Smooth muscle cell (in vitro differentiated cells): ENCODE data around the gene IGLL5. TPM values are rescaled to one million over a fixed set of nuclear protein-coding genes. Genes with fewer than 3 reads are reported as not detected.

ENCODE experiments used
- DNase-seq: peaks from one replicate; lab custom pipeline; 2025; ENCODE audit not compliant: unreplicated experiment; lab: John Stamatoyannopoulos, UW
- H2AFZ ChIP-seq: fragments of 200-600 bp; sonication (generic); 2 replicates; pipeline ENCODE4 v1.6.0; 2016; ENCODE audit warnings: antibody characterized with exemption, low read depth, mild to moderate bottlenecking
- H3F3A ChIP-seq: fragments of 200-600 bp; sonication (generic); 2 replicates; pipeline ENCODE4 v1.6.0; 2017; ENCODE audit warnings: antibody characterized with exemption, low read depth
- H3K27ac ChIP-seq: fragments of 200-600 bp; sonication (generic); 2 replicates; pipeline ENCODE4 v1.5.1; 2016; ENCODE audit warnings: low read depth, mild to moderate bottlenecking
- H3K27me3 ChIP-seq: fragments of 200-600 bp; sonication (generic); 2 replicates; pipeline ENCODE4 v1.6.1; 2016; ENCODE audit warnings: low read depth, mild to moderate bottlenecking
- H3K36me3 ChIP-seq: fragments of 200-600 bp; sonication (generic); 2 replicates; pipeline ENCODE4 v1.5.1; 2016; ENCODE audit warnings: low read depth
- H3K4me1 ChIP-seq: fragments of 200-600 bp; sonication (generic); 2 replicates; pipeline ENCODE4 v1.5.1; 2016; ENCODE audit warnings: low read depth
- H3K4me2 ChIP-seq: fragments of 200-600 bp; sonication (generic); 2 replicates; pipeline ENCODE4 v1.6.0; 2016; ENCODE audit warnings: mild to moderate bottlenecking
- H3K4me3 ChIP-seq: fragments of 200-600 bp; sonication (generic); 2 replicates; pipeline ENCODE4 v1.5.1; 2016; ENCODE audit warnings: mild to moderate bottlenecking
- H3K79me2 ChIP-seq: fragments of 200-600 bp; sonication (generic); 2 replicates; pipeline ENCODE4 v1.6.0; 2016; ENCODE audit warnings: low read depth, mild to moderate bottlenecking
- H3K9ac ChIP-seq: fragments of 200-600 bp; sonication (generic); 2 replicates; pipeline ENCODE4 v1.6.0; 2016; ENCODE audit warnings: low read depth
- H3K9me3 ChIP-seq: fragments of 200-600 bp; sonication (generic); replicated peaks from 2 replicates; pipeline ENCODE4 v1.5.1; 2016; ENCODE audit warnings: low read depth
- H4K20me1 ChIP-seq: fragments of 200-600 bp; sonication (generic); 2 replicates; pipeline ENCODE4 v1.6.0; 2016; ENCODE audit warnings: low read depth
- WGBS: methylation state at CpG from one replicate; pipeline ENCODE4 v1.1.7; 2016; ENCODE audit warnings: low lambda C conversion rate; 5-methylcytosine and 5-hydroxymethylcytosine counted together
- polyA plus RNA-seq: library from polyadenylated mRNA; unstranded; fragments of >200 nt; fragmentation: Nextera tagmentation; extraction: Ambion mirVana; gene quantifications from 2 replicates; pipeline ENCODE4 v1.2.1, GENCODE V29; 2016
- total RNA-seq: library from RNA; depleted of rRNA; stranded (reverse); fragments of >200 nt; gene quantifications from 2 replicates; pipeline ENCODE4 v1.2.3, GENCODE V29; 2014
- TF ChIP-seq, protein P1 (sequence below): fragments of 200-600 bp; sonication (generic); IDR thresholded peaks from 2 replicates; pipeline ENCODE4 v1.5.1; 2017; ENCODE audit warnings: borderline replicate concordance, mild to moderate bottlenecking, antibody characterized with exemption; ENCODE audit not compliant: insufficient read depth, poor library complexity, severe bottlenecking

IGLL5 gene
- total and polyA plus RNA-seq, 2 experiments from 2014 or later: not detected

DNA sequence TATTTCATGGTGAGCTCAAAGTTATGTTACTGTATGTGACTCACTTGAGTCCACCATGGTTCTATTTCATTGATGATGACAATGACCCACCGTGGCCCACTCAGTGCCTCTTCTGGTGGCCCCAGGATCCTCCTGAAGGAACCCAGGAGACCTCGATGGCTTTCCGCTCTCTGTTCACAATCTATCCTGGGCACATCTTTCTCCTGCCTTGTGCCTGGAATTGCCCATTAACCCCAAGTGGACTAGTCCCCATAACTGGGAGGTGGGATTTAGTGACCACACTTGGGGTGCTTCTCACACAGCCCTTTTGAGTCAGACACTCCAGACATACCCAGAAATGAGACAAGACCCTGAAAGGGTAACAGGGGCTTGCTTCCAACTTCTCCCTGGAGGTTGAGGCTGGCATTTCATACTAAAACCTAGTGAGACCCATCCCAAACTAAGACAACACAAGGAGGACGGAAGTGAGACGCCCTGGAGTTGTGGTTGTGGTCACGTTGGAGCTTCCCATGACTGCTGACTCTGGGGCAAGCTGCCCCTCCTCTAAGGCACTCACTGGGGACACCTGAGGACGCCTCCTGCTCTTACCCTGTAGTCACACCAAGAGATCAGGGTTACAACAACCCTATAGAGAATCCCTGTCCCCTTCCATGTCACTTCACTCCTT is 22.1 kb downstream of the IGLL5 start:
- Histone ChIP-seq H3K4me3 (no peak overlapping the region), H3K4me1 (no peaks in the 10 kb centered on the region), H3K4me2 (no peak overlapping the region), H4K20me1 (no peaks in the 10 kb centered on the region), H3K27me3 (peaks cover 68% of the 10 kb centered on the region), H3K36me3 (no peaks in the 10 kb centered on the region), H3K9ac (no peak overlapping the region), H3F3A (no peaks in the 10 kb centered on the region), H3K27ac (no peak overlapping the region), H3K79me2 (no peaks in the 10 kb centered on the region), H2AFZ (no peak overlapping the region), H3K9me3 (no peaks in the 10 kb centered on the region)
- TF ChIP-seq, protein P1, sequence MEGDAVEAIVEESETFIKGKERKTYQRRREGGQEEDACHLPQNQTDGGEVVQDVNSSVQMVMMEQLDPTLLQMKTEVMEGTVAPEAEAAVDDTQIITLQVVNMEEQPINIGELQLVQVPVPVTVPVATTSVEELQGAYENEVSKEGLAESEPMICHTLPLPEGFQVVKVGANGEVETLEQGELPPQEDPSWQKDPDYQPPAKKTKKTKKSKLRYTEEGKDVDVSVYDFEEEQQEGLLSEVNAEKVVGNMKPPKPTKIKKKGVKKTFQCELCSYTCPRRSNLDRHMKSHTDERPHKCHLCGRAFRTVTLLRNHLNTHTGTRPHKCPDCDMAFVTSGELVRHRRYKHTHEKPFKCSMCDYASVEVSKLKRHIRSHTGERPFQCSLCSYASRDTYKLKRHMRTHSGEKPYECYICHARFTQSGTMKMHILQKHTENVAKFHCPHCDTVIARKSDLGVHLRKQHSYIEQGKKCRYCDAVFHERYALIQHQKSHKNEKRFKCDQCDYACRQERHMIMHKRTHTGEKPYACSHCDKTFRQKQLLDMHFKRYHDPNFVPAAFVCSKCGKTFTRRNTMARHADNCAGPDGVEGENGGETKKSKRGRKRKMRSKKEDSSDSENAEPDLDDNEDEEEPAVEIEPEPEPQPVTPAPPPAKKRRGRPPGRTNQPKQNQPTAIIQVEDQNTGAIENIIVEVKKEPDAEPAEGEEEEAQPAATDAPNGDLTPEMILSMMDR: no peak
- no peak for DNase-seq
- WGBS: 72% methylated on average over 7 of the region's 7 CpGs

DNA sequence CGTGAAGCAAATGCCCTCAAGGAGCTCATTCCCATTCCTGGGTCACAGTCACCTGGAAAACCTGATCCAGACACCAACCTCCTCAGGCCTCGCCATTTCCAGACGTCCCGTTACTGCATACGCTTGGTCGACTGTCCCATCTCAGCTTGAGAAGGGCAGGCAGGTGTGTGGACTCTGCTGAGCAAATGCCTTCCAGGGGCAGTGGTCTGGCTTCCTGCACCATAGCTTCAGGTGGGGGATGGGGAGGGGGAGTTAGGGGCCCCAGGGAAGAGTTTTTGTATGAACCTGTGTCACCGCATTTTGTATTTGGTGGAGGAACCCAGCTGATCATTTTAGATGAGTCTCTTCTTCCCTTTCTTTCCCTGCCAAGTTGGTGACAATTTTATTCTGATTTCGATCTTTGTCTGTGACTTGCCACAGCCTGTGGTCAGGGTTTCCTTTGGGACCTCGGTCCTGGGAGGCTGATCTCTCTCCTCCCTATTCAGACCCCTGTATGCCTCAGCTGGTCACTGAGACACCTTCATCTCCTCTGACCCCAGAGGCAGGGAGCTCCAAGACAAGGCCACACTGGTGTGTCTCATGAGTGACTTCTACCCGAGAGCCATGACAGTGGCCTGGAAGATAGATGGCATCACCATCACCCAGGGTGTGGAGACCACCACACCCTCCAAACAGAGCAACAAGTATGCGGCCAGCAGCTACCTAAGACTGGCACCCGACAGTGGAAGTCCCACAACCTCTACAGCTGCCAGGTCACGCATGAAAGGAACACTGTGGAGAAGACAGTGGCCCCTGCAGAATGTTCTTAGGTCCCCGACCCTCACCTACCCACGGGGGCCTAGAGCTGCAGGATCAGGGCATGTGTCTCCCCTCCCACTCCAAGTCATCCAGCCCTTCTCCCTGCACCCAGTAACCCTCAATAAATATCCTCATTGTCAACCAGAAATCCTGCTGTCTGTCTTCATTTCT is 22.9 kb downstream of the IGLL5 start:
- Histone ChIP-seq H3K9me3 (no peaks in the 10 kb centered on the region), H3K27ac (no peak overlapping the region), H3K4me3 (no peak overlapping the region), H4K20me1 (no peaks in the 10 kb centered on the region), H3K4me1 (no peaks in the 10 kb centered on the region), H3K36me3 (no peaks in the 10 kb centered on the region), H2AFZ (no peak overlapping the region), H3K27me3 (peaks cover 71% of the 10 kb centered on the region), H3K4me2 (no peak overlapping the region), H3K79me2 (no peaks in the 10 kb centered on the region), H3F3A (no peaks in the 10 kb centered on the region), H3K9ac (no peak overlapping the region)
- TF ChIP-seq, protein P1: no peak
- no peak for DNase-seq
- WGBS: 83% methylated on average over 15 of the region's 15 CpGs

DNA sequence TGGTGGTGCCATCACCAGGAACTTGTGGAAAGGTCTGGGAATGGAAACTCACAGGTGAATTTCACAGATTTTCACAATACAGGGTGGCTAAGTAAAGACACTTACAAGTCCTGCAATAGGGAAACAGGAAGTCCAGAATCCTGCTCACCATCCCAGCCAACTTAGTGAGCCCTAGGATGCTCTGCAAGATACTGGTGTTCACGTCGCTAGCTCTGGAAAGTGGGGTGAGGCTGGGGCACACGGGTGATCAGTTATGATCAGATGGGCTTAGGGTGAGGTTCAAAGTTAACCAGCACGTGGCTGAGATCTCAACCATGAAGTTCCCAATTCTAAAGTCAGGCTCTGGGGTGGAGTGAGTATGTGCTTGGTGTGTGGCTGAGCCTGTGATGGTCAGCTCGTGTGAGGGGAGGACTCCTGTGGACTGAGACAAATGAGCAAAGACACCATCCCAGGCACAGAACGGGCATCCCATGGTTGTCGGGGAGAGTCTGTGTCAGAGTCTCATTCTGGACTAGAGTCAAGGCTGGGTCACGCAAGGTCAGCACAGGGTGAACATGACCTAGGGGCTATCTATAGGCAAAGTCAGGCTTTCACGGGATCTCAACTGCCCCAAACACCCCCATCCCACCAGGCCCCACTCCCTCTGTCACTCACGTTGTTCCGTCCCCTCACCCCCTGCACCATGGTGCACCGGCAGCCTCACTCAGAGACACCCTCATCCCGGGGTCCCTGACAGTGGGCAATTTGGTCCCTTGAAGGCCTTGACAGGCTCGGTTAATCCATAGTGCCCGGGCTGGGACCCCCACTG is 23.9 kb downstream of the IGLL5 start:
- Histone ChIP-seq H3K9ac (no peak overlapping the region), H3K9me3 (no peaks in the 10 kb centered on the region), H2AFZ (no peak overlapping the region), H3K4me2 (no peak overlapping the region), H3K4me3 (no peak overlapping the region), H3K27me3 (peaks cover 71% of the 10 kb centered on the region), H3K79me2 (no peaks in the 10 kb centered on the region), H4K20me1 (no peaks in the 10 kb centered on the region), H3K4me1 (no peaks in the 10 kb centered on the region), H3K36me3 (no peaks in the 10 kb centered on the region), H3K27ac (no peak overlapping the region), H3F3A (no peaks in the 10 kb centered on the region)
- no peak for DNase-seq
- TF ChIP-seq, protein P1: no peak
- 84% methylated on average over 15 of the region's 15 CpGs for WGBS
